NCI-H524 (cell line): ENCODE data around the gene CHAMP1.
A peak's percentile ranks its signal among the peaks of the same experiment; 100 is the strongest.
"Not testable (repeated sequence)": the region's sequence is repeated elsewhere in the genome, so short reads cannot be mapped to it uniquely, and the experiment has no call there.

Experiments used
- DNase-seq, 2 experiments: peaks; one replicate each; lab custom pipeline; 2025; lab: John Stamatoyannopoulos, UW

The CHAMP1 gene

GRCh38 chr13:114299604-114300305 is 14.5 kb upstream of the CHAMP1 start:
- no peak for DNase-seq

DNA sequence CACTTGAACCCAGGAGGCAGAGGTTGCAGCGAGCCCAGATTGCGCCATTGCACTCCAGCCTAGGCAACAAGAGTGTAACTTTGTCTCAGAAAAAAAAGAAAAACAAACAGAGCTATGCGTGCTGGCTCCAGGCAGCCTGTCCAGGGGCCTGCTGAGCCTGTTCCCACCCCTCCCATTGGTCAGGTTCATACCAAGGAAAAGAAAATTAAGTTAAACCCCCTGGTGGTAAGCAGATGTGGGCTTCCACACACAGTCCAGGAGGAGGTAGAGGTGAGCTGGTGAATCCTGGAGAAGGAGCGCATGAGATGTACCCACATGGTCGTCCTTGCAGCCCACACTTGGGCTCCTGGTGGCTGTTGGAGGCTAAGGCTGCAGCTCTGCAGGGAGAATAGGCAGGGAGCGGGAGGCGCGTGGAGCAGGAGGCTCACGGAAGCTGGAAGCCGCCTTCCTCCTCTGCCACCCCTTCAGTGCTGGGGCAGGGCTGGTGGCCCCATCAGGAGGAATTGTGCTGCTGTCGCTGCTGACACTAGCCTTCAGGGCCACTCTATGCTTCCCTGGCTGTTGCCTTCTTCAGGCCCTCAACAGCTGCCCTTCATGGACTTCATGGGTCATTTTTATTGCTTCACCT is 10.5 kb upstream of the CHAMP1 start:
- no peak for DNase-seq

DNA sequence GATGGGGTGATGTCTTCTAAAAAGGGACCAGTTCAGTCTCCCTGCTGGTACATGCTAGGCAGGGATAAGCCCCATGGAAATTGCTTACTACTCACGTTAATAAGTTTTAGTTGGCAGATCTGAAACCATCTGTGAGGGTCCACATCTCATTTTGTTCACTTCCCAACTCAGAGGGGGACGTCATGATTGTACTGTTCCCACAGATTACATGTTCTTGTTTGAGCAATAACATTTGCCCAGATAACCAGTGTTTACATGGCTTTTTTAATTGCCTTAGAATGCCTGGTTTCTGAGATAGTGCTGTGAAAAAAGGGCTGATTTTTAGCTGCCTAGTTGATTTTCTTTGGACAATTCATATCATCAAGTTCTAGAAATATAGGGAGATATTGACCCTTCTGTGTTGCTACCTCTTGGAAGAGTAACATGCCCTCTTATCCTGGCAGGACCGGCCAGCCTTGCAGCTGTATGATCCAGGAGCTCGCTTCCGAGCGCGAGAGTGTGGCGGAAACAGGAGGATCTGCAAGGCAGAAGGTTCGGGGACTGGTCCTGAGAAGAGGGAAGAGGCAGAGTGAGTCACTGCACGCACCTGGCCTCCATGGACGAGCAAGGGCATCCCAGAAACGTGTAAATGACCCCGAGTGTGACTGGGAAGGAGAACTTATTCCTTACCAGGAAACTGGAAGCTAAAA is 9.8 kb upstream of the CHAMP1 start:
- DNase-seq = no peak

GRCh38 chr13:114309086-114309485 is 5.2 kb upstream of the CHAMP1 start:
- DNase-seq = no peak

DNA sequence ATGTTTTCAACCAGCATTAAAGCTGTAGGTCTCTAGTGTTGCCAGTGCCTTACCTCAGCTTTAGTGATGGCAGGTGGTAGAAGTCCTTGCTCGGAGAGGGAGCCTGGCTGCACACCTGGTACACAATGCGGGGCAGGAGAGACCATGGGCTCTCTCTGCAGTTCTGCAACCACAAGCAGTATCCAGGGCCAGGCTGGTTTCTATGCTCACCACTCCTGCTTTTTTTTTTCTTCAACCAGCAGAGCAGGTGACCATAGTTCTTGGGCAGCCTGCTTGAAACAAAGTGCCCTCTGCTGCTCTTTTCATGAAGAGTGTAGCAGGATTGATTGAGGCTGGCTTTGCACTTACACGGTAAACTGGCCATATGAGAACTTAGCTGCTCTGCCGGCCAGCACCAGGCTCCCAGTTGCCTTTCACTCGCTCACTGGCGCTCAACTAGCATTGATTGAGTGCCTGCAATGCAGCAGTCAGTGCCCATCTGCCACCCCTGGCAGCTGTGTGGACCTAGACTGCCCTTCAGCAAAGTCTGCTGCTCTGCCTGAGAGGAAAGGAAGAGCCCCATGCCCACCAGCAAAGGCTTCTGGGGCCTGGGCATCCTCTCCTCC is 4.4 kb upstream of the CHAMP1 start:
- DNase-seq = peak; percentile 32 to 73

- no peak for DNase-seq
Observed at GRCh38 chr13:114310956-114311355, 3.3 kb upstream of the CHAMP1 start.

- DNase-seq = no peak
Observed at GRCh38 chr13:114311387-114311786, 2.9 kb upstream of the CHAMP1 start.

DNA sequence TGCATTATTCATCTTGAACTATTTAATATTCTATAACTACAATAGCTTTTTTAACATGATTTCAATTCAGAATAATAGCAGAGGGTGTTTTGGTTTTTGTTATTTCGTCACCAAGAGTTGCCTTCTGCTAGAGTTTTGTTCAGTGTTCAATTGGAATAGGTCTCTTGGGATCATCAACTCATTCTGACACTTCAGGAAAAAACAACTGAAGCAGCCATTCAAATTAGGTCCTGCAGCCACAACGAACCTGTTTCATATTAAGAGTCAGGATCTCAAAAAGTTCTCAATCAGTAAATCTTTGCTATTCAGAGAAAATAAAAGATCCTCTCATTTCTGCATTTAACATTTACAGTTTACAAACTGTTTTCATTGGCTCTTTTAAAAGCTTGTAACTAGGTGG is 2.4 kb upstream of the CHAMP1 start:
- no peak for DNase-seq

DNA sequence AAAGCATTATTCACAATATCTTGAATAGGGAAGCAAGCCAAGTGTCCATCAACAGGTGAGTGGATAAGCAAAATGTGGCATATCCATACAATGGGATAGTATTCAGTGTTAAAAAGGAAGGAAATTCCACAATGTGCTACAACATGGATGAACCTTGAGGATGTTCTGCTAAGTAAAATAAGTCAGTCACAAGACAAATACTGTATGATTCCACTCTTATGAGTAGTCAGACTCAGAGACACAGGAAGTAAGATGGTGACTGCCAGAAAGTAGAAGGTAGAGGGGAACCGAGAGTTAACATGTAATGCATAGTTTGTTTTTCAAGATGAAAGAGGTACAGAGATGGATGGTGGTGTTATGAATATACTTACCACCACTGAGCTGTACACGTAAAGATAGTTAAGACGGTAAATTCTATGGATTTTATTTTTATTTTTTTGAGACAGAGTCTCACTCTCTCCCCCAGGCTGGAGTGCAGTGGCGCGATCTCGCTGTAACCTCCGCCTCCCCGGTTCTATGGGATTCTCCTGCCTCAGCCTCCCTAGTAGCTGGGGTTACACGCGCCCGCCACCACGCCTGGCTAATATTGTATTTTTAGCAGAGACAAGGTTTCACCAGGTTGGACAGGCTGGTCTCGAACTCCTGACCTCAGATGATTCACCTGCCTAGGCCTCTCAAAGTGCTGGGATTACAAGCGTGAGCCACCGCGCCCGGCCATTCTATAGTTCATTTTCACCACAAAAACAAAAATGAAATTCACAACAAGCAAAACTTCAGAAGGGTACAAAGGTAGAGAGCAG is 1.0 kb upstream of the CHAMP1 start:
- no peak for DNase-seq

GRCh38 chr13:114315074-114315785 is 927 bp downstream of the CHAMP1 start:
- DNase-seq = no peak

DNA sequence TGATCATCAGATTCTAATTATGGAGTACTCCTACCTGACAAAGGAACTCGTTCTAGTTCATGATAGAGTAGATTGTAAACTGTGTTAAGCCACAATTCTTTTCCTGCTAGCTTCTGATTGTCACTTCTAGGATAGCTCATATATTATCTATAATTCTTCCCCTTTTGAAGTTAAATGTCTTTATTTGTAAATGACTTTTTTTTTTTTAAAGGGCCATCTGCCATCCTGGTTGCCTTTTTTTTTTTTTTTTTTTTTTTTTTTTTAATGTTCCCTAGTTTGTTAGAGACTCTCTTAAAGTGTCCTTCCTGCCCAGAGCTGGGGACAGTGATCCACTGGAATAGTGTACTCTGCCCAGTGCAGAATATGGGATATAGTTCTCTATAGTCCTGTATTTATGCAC is 4.3 kb downstream of the CHAMP1 start:
- DNase-seq = no peak

DNA sequence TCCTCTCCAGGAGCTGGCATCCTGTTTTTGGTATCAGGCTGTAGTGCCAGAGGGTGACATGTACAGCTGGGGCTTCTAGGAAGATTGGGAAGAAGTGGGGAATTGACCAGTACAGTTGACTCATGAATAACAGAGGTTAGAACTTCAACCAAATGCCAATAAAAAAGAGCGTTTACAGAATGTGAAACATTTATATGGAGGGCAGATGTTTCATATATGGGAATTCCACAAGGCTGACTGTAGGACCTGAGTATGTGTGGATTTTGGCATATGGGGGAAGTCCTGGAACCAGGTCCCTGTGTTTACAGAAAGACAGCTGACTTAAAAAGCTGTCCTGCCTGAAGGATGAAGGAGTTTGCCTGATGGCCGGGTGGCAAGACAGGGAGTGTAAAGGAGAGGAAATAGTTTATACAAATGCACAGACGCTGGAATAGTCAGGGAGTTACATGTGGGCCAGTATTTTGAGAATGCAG is 5.2 kb downstream of the CHAMP1 start:
- no peak for DNase-seq

DNA sequence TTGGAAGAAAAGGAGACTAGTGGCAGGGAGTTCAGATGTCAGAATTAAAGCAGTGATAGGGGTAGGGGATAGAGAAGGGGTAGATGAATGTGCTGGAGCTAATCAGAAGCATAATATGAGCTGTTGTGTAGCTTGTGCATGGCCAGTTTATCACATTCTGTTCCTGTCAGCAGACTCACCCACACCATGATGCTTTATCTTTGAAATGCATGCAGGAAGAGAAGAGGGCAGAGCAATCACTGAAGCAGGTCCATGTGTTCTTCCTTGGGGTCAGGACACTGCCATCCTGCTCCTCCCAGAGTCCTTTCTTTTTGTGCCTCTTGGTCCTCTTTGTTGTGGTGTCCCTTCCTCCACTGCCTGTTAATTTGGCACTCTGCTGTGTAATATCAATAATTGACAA is 5.8 kb downstream of the CHAMP1 start:
- DNase-seq = no peak

- DNase-seq = no peak
Observed at GRCh38 chr13:114321256-114321655, 7.0 kb downstream of the CHAMP1 start.

DNA sequence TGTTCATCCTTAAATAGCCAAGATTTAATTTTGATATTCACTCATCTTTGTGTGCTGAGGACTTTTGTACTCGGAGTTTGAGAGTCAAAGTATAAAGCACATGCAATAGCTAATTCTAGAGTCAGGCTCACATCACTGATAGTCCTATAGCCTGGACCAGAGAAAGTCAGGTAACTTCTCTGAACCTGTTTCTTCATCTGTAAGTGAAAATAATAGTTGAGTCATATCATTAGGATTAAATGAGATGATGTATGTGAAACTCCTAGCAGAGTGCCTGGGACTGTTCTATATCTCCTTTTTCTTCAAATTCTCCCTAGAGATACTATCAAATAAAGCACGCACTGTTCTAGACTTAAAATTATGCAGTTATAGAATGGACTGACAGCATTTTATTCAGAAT is 9.0 kb downstream of the CHAMP1 start:
- no peak for DNase-seq

DNA sequence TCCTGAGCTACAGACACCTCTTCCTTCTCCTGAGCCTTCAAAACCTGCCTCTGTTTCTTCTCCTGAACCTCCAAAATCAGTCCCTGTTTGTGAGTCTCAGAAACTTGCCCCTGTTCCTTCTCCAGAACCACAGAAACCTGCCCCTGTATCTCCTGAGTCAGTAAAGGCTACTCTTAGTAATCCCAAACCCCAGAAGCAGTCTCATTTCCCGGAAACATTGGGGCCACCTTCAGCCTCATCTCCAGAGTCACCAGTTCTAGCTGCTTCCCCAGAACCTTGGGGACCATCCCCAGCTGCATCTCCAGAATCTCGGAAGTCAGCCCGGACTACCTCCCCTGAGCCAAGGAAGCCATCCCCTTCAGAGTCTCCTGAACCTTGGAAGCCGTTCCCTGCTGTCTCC is 10.0 kb downstream of the CHAMP1 start:
- no peak for DNase-seq

DNA sequence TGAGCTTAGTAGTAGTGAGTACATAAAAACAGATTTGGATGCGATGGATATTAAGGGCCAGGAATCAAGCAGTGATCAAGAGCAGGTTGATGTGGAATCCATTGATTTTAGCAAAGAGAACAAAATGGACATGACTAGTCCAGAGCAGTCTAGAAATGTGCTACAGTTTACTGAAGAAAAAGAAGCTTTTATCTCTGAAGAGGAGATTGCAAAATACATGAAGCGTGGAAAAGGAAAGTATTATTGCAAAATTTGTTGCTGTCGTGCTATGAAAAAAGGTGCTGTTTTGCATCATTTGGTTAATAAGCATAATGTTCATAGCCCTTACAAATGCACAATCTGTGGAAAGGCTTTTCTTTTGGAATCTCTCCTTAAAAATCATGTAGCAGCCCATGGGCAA is 11.4 kb downstream of the CHAMP1 start:
- DNase-seq = no peak

DNA sequence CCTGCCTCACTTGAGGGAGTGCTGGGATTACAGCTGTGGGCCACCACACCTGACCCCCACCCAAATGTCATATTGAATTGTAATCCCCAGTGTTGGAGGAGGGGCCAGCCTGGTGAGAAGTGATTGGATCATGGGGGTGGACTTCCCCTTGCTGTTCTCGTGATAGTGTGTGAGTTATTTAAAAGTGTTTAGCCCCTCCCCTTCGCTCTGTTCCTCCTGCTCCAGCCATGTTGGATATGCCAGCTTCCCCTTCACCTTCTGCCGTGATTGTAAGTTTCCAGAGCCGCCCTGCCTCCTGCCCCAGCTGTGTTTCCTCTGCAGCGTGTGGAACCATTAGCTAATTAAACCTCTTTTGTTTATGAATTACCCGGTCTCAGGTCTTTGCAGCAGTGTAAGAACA is 13.7 kb downstream of the CHAMP1 start:
- DNase-seq = no peak

- DNase-seq = no peak
Observed at GRCh38 chr13:114328595-114328994, 14.3 kb downstream of the CHAMP1 start.

GRCh38 chr13:114330086-114330485 is 15.8 kb downstream of the CHAMP1 start:
- DNase-seq = no peak

GRCh38 chr13:114333881-114334280 is 19.6 kb downstream of the CHAMP1 start:
- DNase-seq = not testable (repeated sequence)
